CD4-positive, alpha-beta T cell (primary cell): ENCODE data around the gene PLEKHM2. TPM values are rescaled to one million over a fixed set of nuclear protein-coding genes. Genes with fewer than 3 reads are reported as not detected.

Source experiments
- ATAC-seq: fragments of 200-7000 bp; cut with Tn5 transposase; one replicate; pipeline ENCODE4 v1.10.0; 2022; ENCODE audit warnings: mild to moderate bottlenecking; ENCODE audit not compliant: poor library complexity
- CTCF ChIA-PET: fragments of 350-600 bp; sonication (Branson Sonifier 250); formaldehyde crosslinking; loops from one replicate; lab custom pipeline; 2021; ENCODE audit warnings: antibody characterized with exemption, inconsistent platforms; lab: Charles Lee
- POLR2A ChIA-PET: fragments of 350-600 bp; sonication (Branson Sonifier 250); formaldehyde crosslinking; loops from one replicate; lab custom pipeline; 2021; ENCODE audit warnings: antibody characterized with exemption, inconsistent platforms; lab: Charles Lee
- DNase-seq, 14 experiments: peaks; one replicate each; pipeline ENCODE4 v3.0.0-alpha.2; 2013 to 2020; ENCODE audit warnings: mixed read lengths in 2 of 14
- H3K27ac ChIP-seq, 2 donors: one replicate each; pipeline versions ENCODE4 v1.5.1 to v1.7.0; 2013; ENCODE audit warnings: low read length in 2 of 2, low read depth in 1 of 2, mild to moderate bottlenecking in 1 of 2
- H3K27me3 ChIP-seq, 2 experiments: 1 replicate in 1 of 2; 2 replicates in 1 of 2; pipeline versions ENCODE4 v1.6.1 to v1.7.0; 2013; ENCODE audit warnings: low read length in 2 of 2, control low read depth in 1 of 2, mild to moderate bottlenecking in 1 of 2, moderate library complexity in 1 of 2; ENCODE audit not compliant: insufficient read depth in 2 of 2, control insufficient read depth in 1 of 2
- H3K36me3 ChIP-seq: one replicate; pipeline ENCODE4 v1.6.1; 2013; ENCODE audit warnings: low read length, control low read depth; ENCODE audit not compliant: insufficient read depth
- H3K4me1 ChIP-seq: one replicate; pipeline ENCODE4 v1.6.1; 2013; ENCODE audit warnings: low read length, control low read depth; ENCODE audit not compliant: insufficient read depth
- H3K4me3 ChIP-seq: one replicate; pipeline ENCODE4 v1.5.1; 2013; ENCODE audit warnings: mild to moderate bottlenecking, low read length, moderate library complexity
- H3K9me3 ChIP-seq, 2 experiments: 1 replicate in 1 of 2; 2 replicates in 1 of 2; pipeline versions ENCODE4 v1.6.1 to v1.7.0; 2013; ENCODE audit warnings: low read length in 2 of 2, mild to moderate bottlenecking in 2 of 2, control low read depth in 1 of 2, moderate library complexity in 1 of 2; ENCODE audit not compliant: control insufficient read depth in 1 of 2, insufficient read depth in 1 of 2
- H3K27ac Mint-ChIP-seq: one replicate; pipeline ENCODE4 v1.8.0; 2020; ENCODE audit warnings: mixed read lengths
- H3K27me3 Mint-ChIP-seq: one replicate; pipeline ENCODE4 v1.8.0; 2021; ENCODE audit warnings: mixed read lengths
- H3K36me3 Mint-ChIP-seq: one replicate; pipeline ENCODE4 v1.8.0; 2021; ENCODE audit warnings: low read depth, mixed read lengths
- H3K4me1 Mint-ChIP-seq: one replicate; pipeline ENCODE4 v1.8.0; 2021; ENCODE audit warnings: low read depth, mixed read lengths
- H3K4me3 Mint-ChIP-seq: one replicate; pipeline ENCODE4 v1.8.0; 2020; ENCODE audit warnings: mild to moderate bottlenecking, mixed read lengths
- H3K9me3 Mint-ChIP-seq: one replicate; pipeline ENCODE4 v1.8.0; 2020; ENCODE audit warnings: mixed read lengths
- intact Hi-C, 2 experiments: fragments of 100-400 bp; cut with DNase I in 1 of 2; cut with micrococcal nuclease in 1 of 2; formaldehyde crosslinking; loops; one replicate each; pipeline versions ENCODE4 v1.15.1 to v1.9.0; 2023 to 2025; cut with DNase I, micrococcal nuclease
- total RNA-seq, 174 experiments: library from RNA in 2 of 174; stranded (reverse) in 2 of 174; gene quantifications; one replicate each; pipeline ENCODE4 v1.2.3 and lab custom pipeline; 2021 to 2026
- TF ChIP-seq, protein P1 (sequence below): fragments of 200-600 bp; IDR thresholded peaks from one replicate; pipeline ENCODE4 v1.8.0; 2022; ENCODE audit warnings: antibody characterized with exemption, mild to moderate bottlenecking

The PLEKHM2 gene
- total RNA-seq, 2 experiments from 2014 or later: 77.5 to 82.0 TPM

DNA sequence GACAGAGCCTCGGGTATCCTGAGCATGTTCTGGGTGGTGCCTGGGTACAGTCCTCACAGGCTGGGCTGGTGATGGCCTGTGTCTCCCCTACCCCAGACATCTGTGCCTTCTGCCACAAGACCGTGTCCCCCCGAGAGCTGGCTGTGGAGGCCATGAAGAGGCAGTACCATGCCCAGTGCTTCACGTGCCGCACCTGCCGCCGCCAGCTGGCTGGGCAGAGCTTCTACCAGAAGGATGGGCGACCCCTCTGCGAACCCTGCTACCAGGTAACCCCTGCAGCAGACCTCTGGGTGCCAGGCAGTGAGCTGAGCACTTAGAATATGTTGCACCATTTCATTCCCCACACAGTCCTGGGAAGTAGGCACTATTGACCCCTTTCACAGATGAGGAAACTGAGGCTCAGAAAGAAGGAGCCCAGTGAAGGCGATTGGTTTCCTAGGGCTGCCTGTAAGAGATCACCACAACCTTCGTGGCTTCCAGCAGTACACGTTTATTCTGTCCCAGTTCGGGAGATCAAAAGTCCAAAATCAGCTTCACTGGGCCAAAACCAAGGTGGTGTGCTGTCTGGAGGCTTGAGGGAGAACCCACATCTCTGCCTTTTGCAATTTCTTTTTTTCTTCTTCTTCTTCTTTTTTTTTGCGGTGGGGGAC lies 86.3 kb downstream of the PLEKHM2 start:
- no peaks in the 10 kb centered on the region for H3K36me3 ChIP-seq
- Mint-ChIP-seq H3K27ac (no peak overlapping the region), H3K4me3 (no peak overlapping the region), H3K9me3 (no peaks in the 10 kb centered on the region), H3K27me3 (peaks cover 9% of the 10 kb centered on the region), H3K36me3 (no peaks in the 10 kb centered on the region), H3K4me1 (no peaks in the 10 kb centered on the region)
- intact Hi-C loops: no loop called here
- CTCF ChIA-PET: interaction anchor here (1.4 kb wide), 1 partner anchor 21 kb away, joined by 4 read pairs; no protein-coding TSS in a partner anchor
- TF ChIP-seq, protein P1, sequence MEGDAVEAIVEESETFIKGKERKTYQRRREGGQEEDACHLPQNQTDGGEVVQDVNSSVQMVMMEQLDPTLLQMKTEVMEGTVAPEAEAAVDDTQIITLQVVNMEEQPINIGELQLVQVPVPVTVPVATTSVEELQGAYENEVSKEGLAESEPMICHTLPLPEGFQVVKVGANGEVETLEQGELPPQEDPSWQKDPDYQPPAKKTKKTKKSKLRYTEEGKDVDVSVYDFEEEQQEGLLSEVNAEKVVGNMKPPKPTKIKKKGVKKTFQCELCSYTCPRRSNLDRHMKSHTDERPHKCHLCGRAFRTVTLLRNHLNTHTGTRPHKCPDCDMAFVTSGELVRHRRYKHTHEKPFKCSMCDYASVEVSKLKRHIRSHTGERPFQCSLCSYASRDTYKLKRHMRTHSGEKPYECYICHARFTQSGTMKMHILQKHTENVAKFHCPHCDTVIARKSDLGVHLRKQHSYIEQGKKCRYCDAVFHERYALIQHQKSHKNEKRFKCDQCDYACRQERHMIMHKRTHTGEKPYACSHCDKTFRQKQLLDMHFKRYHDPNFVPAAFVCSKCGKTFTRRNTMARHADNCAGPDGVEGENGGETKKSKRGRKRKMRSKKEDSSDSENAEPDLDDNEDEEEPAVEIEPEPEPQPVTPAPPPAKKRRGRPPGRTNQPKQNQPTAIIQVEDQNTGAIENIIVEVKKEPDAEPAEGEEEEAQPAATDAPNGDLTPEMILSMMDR: no peak
- POLR2A ChIA-PET: no interaction called here
- H3K27ac ChIP-seq: no peak overlapping the region
- no peaks in the 10 kb centered on the region for H3K9me3 ChIP-seq
- peaks cover 3 to 8% of the 10 kb centered on the region in 2 experiments for H3K27me3 ChIP-seq
- no peak overlapping the region for H3K4me3 ChIP-seq
- DNase-seq (no peak), ATAC-seq (no peak)
- H3K4me1 ChIP-seq: no peaks in the 10 kb centered on the region

DNA sequence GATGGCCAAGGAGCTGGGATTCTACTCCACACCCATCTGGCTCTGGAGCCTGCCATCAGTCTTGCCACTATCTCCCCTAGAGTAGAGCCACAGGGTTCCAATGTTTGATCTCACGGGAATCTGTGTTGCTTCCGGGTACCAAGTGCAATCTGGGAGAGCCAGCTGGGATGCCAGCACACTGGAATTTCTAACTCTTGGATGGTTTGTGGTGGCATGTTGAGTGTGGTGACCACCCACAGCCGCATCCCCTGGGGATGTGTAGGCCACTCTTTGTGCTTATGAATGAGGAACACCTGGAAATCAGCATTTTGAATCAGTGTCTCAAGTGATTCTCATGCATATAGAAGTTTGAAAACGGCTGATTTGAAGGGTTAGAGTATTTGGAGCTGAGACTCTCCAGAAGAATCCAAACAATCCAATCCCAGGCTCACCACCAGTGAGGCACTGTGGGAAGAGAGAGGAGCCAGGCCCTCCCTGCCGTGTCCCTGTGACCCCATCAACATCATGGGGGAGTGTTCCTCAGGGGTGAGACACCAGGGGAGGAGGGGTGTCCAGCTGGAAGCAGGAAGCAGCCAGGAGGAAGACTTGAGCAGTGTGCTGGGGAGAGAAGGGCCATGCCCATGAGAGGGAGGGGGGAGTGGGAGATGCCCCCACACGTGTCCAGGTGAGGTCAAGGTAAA lies 87.9 kb downstream of the PLEKHM2 start:
- no peak overlapping the region for H3K4me3 ChIP-seq
- Mint-ChIP-seq H3K27me3 (peaks cover 4% of the 10 kb centered on the region), H3K4me3 (no peak overlapping the region), H3K9me3 (no peaks in the 10 kb centered on the region), H3K36me3 (no peaks in the 10 kb centered on the region), H3K27ac (no peak overlapping the region), H3K4me1 (no peaks in the 10 kb centered on the region)
- ChIA-PET CTCF (interaction anchor here (1.4 kb wide), 1 partner anchor 20 kb away, joined by 4 read pairs; no protein-coding TSS in a partner anchor), POLR2A (interaction anchor here (0.7 kb wide), 1 partner anchor 207 kb away, joined by 3 read pairs; no protein-coding TSS in a partner anchor)
- H3K4me1 ChIP-seq: no peaks in the 10 kb centered on the region
- no peaks in the 10 kb centered on the region for H3K9me3 ChIP-seq
- ATAC-seq (no peak), DNase-seq (no peak)
- peaks cover 3 to 8% of the 10 kb centered on the region in 2 experiments for H3K27me3 ChIP-seq
- intact Hi-C loops: no loop called here
- no peak overlapping the region for H3K27ac ChIP-seq
- TF ChIP-seq, protein P1: no peak
- no peaks in the 10 kb centered on the region for H3K36me3 ChIP-seq

GRCh38 chr1:15775706-15776105 lies 91.6 kb downstream of the PLEKHM2 start:
- TF ChIP-seq, protein P1: no peak
- H3K27ac Mint-ChIP-seq: no peak overlapping the region

More at GRCh38 chr1:15775706-15776105, 91.6 kb downstream of the PLEKHM2 start:
- DNase-seq (no peak), ATAC-seq (no peak)
- Histone ChIP-seq H3K27me3 (peaks cover 0 to 8% of the 10 kb centered on the region in 2 experiments), H3K4me3 (no peak overlapping the region), H3K4me1 (no peaks in the 10 kb centered on the region), H3K27ac (no peak overlapping the region), H3K36me3 (no peaks in the 10 kb centered on the region), H3K9me3 (no peaks in the 10 kb centered on the region)
- no peak overlapping the region for H3K4me3 Mint-ChIP-seq
- intact Hi-C loops: no loop called here
- CTCF ChIA-PET: interaction anchor here (1.1 kb wide), 1 partner anchor 16 kb away, joined by 4 read pairs; no protein-coding TSS in a partner anchor
- no peaks in the 10 kb centered on the region for H3K4me1 Mint-ChIP-seq
- H3K27me3 Mint-ChIP-seq: no peaks in the 10 kb centered on the region
- no peaks in the 10 kb centered on the region for H3K36me3 Mint-ChIP-seq
- H3K9me3 Mint-ChIP-seq: no peaks in the 10 kb centered on the region
- POLR2A ChIA-PET: no interaction called here
